ENCODE measurements around the gene ENPP4. TPM values are rescaled to one million over a fixed set of nuclear protein-coding genes. Genes with fewer than 3 reads are reported as not detected.

Gene ENPP4
- polyA plus RNA-seq, 1 donor from 2014 or later: 24.0 TPM

DNA sequence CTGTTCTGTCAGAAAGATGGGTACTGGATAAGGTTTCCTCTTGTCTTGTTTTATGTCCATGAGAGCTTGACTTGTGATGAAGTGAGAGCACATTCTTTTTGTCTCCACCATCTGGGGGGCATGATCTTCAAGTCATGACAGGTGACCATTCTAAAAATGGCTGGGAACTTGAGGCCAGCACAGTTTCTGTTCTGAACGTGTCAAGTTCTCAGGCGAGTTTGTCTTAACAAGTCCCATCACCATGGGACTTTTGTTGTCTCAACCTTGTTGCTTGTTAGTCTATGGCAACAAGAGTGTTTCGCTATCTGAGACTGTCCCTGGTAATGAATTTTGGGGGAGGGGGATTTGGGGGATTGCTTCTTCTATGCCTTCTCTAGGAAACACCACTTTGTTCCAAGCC lies 25.6 kb upstream of the ENPP4 start:
- TF ChIP-seq EP300 (conservative IDR thresholded peaks at IDR 0.05; ENCODE audit: poor library complexity, severe bottlenecking) (no peak), EZH2 (IDR thresholded peaks at IDR 0.05; ENCODE audit: borderline replicate concordance, insufficient read depth, low read length, poor library complexity, severe bottlenecking) (no peak), SMC3 (conservative IDR thresholded peaks at IDR 0.05; ENCODE audit: poor library complexity) (no peak), POLR2AphosphoS5 (IDR thresholded peaks at IDR 0.05) (no peak), RAD21 (conservative IDR thresholded peaks at IDR 0.05) (no peak), TAF1 (IDR thresholded peaks at IDR 0.05; ENCODE audit: low read depth) (no peak), MXI1 (conservative IDR thresholded peaks at IDR 0.05; ENCODE audit: poor library complexity, severe bottlenecking) (no peak)
- TF ChIP-seq, protein P1, sequence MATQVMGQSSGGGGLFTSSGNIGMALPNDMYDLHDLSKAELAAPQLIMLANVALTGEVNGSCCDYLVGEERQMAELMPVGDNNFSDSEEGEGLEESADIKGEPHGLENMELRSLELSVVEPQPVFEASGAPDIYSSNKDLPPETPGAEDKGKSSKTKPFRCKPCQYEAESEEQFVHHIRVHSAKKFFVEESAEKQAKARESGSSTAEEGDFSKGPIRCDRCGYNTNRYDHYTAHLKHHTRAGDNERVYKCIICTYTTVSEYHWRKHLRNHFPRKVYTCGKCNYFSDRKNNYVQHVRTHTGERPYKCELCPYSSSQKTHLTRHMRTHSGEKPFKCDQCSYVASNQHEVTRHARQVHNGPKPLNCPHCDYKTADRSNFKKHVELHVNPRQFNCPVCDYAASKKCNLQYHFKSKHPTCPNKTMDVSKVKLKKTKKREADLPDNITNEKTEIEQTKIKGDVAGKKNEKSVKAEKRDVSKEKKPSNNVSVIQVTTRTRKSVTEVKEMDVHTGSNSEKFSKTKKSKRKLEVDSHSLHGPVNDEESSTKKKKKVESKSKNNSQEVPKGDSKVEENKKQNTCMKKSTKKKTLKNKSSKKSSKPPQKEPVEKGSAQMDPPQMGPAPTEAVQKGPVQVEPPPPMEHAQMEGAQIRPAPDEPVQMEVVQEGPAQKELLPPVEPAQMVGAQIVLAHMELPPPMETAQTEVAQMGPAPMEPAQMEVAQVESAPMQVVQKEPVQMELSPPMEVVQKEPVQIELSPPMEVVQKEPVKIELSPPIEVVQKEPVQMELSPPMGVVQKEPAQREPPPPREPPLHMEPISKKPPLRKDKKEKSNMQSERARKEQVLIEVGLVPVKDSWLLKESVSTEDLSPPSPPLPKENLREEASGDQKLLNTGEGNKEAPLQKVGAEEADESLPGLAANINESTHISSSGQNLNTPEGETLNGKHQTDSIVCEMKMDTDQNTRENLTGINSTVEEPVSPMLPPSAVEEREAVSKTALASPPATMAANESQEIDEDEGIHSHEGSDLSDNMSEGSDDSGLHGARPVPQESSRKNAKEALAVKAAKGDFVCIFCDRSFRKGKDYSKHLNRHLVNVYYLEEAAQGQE (IDR thresholded peaks at IDR 0.05; ENCODE audit: borderline replicate concordance): no peak
- TF ChIP-seq, protein P2, sequence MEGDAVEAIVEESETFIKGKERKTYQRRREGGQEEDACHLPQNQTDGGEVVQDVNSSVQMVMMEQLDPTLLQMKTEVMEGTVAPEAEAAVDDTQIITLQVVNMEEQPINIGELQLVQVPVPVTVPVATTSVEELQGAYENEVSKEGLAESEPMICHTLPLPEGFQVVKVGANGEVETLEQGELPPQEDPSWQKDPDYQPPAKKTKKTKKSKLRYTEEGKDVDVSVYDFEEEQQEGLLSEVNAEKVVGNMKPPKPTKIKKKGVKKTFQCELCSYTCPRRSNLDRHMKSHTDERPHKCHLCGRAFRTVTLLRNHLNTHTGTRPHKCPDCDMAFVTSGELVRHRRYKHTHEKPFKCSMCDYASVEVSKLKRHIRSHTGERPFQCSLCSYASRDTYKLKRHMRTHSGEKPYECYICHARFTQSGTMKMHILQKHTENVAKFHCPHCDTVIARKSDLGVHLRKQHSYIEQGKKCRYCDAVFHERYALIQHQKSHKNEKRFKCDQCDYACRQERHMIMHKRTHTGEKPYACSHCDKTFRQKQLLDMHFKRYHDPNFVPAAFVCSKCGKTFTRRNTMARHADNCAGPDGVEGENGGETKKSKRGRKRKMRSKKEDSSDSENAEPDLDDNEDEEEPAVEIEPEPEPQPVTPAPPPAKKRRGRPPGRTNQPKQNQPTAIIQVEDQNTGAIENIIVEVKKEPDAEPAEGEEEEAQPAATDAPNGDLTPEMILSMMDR (IDR thresholded peaks at IDR 0.05; ENCODE audit: poor library complexity, severe bottlenecking): no peak

DNA sequence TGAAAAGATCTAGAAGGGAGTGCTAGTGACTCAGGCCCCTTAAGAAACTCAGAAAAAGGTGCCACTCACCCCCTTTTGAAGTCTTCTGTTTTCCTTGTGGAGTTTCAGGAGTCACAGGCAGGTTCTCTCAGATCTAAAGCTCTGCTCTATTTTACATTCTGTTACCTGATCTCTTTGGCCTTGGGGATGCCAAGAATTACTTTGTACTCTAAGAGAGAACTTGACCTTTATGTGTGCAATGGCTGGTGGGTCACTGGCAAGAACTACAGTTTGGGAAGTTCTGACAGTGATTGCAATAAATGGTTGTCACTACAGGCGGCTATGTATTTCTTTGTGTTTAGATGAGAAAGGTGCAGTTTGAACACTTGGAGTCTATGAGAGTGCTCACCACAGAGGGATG lies 24.2 kb upstream of the ENPP4 start:
- Histone ChIP-seq H3K36me3 (ENCODE audit: insufficient read depth, low read length) (no peaks in the 10 kb centered on the region), H3K79me2 (replicated peaks; ENCODE audit: insufficient read depth, low read length) (no peaks in the 10 kb centered on the region), H3K4me2 (ENCODE audit: low read length) (no peak overlapping the region), H3K9me2 (ENCODE audit: insufficient read depth, low read length) (no peaks in the 10 kb centered on the region), H4K20me1 (ENCODE audit: insufficient read depth) (no peaks in the 10 kb centered on the region), H3K9me3 (ENCODE audit: low read length) (no peaks in the 10 kb centered on the region), H3K27ac (ENCODE audit: low read length) (no peak overlapping the region), H3K27me3 (ENCODE audit: insufficient read depth, low read depth, low read length) (no peaks in the 10 kb centered on the region), H2AFZ (ENCODE audit: low read depth, low read length) (no peak overlapping the region), H3K9ac (ENCODE audit: low read length) (no peak overlapping the region), H3K4me3 (ENCODE audit: low read length) (no peak overlapping the region), H3F3A (ENCODE audit: insufficient read depth, low read length, poor library complexity, severe bottlenecking) (no peaks in the 10 kb centered on the region)
- no peak for TF ChIP-seq MXI1 (conservative IDR thresholded peaks at IDR 0.05; ENCODE audit: poor library complexity, severe bottlenecking)
- TF ChIP-seq POLR2AphosphoS5 (IDR thresholded peaks at IDR 0.05): no peak
- TF ChIP-seq, protein P1 (IDR thresholded peaks at IDR 0.05; ENCODE audit: borderline replicate concordance): no peak
- TF ChIP-seq EZH2 (IDR thresholded peaks at IDR 0.05; ENCODE audit: borderline replicate concordance, insufficient read depth, low read length, poor library complexity, severe bottlenecking): no peak
- no peak for TF ChIP-seq TAF1 (IDR thresholded peaks at IDR 0.05; ENCODE audit: low read depth)
- no peak for TF ChIP-seq SMC3 (conservative IDR thresholded peaks at IDR 0.05; ENCODE audit: poor library complexity)
- no peak for TF ChIP-seq EP300 (conservative IDR thresholded peaks at IDR 0.05; ENCODE audit: poor library complexity, severe bottlenecking)
- no peak for TF ChIP-seq RAD21 (conservative IDR thresholded peaks at IDR 0.05)
- TF ChIP-seq, protein P2 (IDR thresholded peaks at IDR 0.05; ENCODE audit: poor library complexity, severe bottlenecking): no peak

More for the DNA sequence above, 25.6 kb upstream of the ENPP4 start:
- Histone ChIP-seq H4K20me1 (ENCODE audit: insufficient read depth) (no peaks in the 10 kb centered on the region), H3K4me3 (ENCODE audit: low read length) (no peak overlapping the region), H3K9me2 (ENCODE audit: insufficient read depth, low read length) (no peaks in the 10 kb centered on the region), H3K27me3 (ENCODE audit: insufficient read depth, low read depth, low read length) (no peaks in the 10 kb centered on the region), H3K9me3 (ENCODE audit: low read length) (no peaks in the 10 kb centered on the region), H2AFZ (ENCODE audit: low read depth, low read length) (no peak overlapping the region), H3K9ac (ENCODE audit: low read length) (no peak overlapping the region), H3F3A (ENCODE audit: insufficient read depth, low read length, poor library complexity, severe bottlenecking) (no peaks in the 10 kb centered on the region), H3K27ac (ENCODE audit: low read length) (no peak overlapping the region), H3K36me3 (ENCODE audit: insufficient read depth, low read length) (no peaks in the 10 kb centered on the region), H3K79me2 (replicated peaks; ENCODE audit: insufficient read depth, low read length) (no peaks in the 10 kb centered on the region), H3K4me2 (ENCODE audit: low read length) (no peak overlapping the region)

All from neural cell (in vitro differentiated cells).